Smooth muscle cell (in vitro differentiated cells): ENCODE results near the gene SSPN. TPM values are rescaled to one million over a fixed set of nuclear protein-coding genes. Genes with fewer than 3 reads are reported as not detected.
A peak's percentile ranks its signal among the peaks of the same experiment; 100 is the strongest.

Experiments
- DNase-seq: peaks from one replicate; lab custom pipeline; 2025; ENCODE audit not compliant: unreplicated experiment; lab: John Stamatoyannopoulos, UW
- H2AFZ ChIP-seq: fragments of 200-600 bp; sonication (generic); 2 replicates; pipeline ENCODE4 v1.6.0; 2016; ENCODE audit warnings: antibody characterized with exemption, low read depth, mild to moderate bottlenecking
- H3F3A ChIP-seq: fragments of 200-600 bp; sonication (generic); 2 replicates; pipeline ENCODE4 v1.6.0; 2017; ENCODE audit warnings: antibody characterized with exemption, low read depth
- H3K27ac ChIP-seq: fragments of 200-600 bp; sonication (generic); 2 replicates; pipeline ENCODE4 v1.5.1; 2016; ENCODE audit warnings: low read depth, mild to moderate bottlenecking
- H3K27me3 ChIP-seq: fragments of 200-600 bp; sonication (generic); 2 replicates; pipeline ENCODE4 v1.6.1; 2016; ENCODE audit warnings: low read depth, mild to moderate bottlenecking
- H3K36me3 ChIP-seq: fragments of 200-600 bp; sonication (generic); 2 replicates; pipeline ENCODE4 v1.5.1; 2016; ENCODE audit warnings: low read depth
- H3K4me1 ChIP-seq: fragments of 200-600 bp; sonication (generic); 2 replicates; pipeline ENCODE4 v1.5.1; 2016; ENCODE audit warnings: low read depth
- H3K4me2 ChIP-seq: fragments of 200-600 bp; sonication (generic); 2 replicates; pipeline ENCODE4 v1.6.0; 2016; ENCODE audit warnings: mild to moderate bottlenecking
- H3K4me3 ChIP-seq: fragments of 200-600 bp; sonication (generic); 2 replicates; pipeline ENCODE4 v1.5.1; 2016; ENCODE audit warnings: mild to moderate bottlenecking
- H3K79me2 ChIP-seq: fragments of 200-600 bp; sonication (generic); 2 replicates; pipeline ENCODE4 v1.6.0; 2016; ENCODE audit warnings: low read depth, mild to moderate bottlenecking
- H3K9ac ChIP-seq: fragments of 200-600 bp; sonication (generic); 2 replicates; pipeline ENCODE4 v1.6.0; 2016; ENCODE audit warnings: low read depth
- H3K9me3 ChIP-seq: fragments of 200-600 bp; sonication (generic); replicated peaks from 2 replicates; pipeline ENCODE4 v1.5.1; 2016; ENCODE audit warnings: low read depth
- H4K20me1 ChIP-seq: fragments of 200-600 bp; sonication (generic); 2 replicates; pipeline ENCODE4 v1.6.0; 2016; ENCODE audit warnings: low read depth
- WGBS: methylation state at CpG from one replicate; pipeline ENCODE4 v1.1.7; 2016; ENCODE audit warnings: low lambda C conversion rate; 5-methylcytosine and 5-hydroxymethylcytosine counted together
- polyA plus RNA-seq: library from polyadenylated mRNA; unstranded; fragments of >200 nt; fragmentation: Nextera tagmentation; extraction: Ambion mirVana; gene quantifications from 2 replicates; pipeline ENCODE4 v1.2.1, GENCODE V29; 2016
- total RNA-seq: library from RNA; depleted of rRNA; stranded (reverse); fragments of >200 nt; gene quantifications from 2 replicates; pipeline ENCODE4 v1.2.3, GENCODE V29; 2014
- TF ChIP-seq, protein P1 (sequence below): fragments of 200-600 bp; sonication (generic); IDR thresholded peaks from 2 replicates; pipeline ENCODE4 v1.5.1; 2017; ENCODE audit warnings: borderline replicate concordance, mild to moderate bottlenecking, antibody characterized with exemption; ENCODE audit not compliant: insufficient read depth, poor library complexity, severe bottlenecking

Gene SSPN
- total and polyA plus RNA-seq, 2 experiments from 2014 or later, result 22.6 to 24.4 TPM

DNA sequence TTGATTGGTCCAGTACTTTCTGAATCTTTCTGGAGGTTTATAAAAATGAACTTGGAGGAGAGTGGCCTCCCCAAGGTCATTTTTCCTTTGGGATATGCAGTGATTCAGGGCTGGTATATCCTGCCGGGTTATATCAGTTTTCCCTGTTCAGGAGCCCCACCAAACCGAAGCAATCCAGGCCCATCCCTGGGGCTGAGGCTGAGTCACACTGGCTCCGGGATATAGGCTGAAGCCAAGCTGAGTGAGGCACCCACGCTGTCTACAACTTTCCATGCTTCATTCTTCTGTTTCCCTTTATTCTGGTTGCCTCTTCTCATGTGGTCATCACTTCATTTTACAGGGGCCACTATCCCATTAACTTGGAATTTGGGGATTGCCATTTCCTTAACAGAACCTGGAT is 3.4 kb downstream of the SSPN start:
- peak; percentile 16 for DNase-seq
- H3K27ac ChIP-seq, result peak overlapping the region; percentile 87
- peak overlapping the region; percentile 92 for H3K4me2 ChIP-seq
- 0% methylated on average over 4 of the region's 4 CpGs for WGBS
- no peak overlapping the region for H3K4me3 ChIP-seq
- peaks cover 26% of the 10 kb centered on the region for H3F3A ChIP-seq
- peak overlapping the region; percentile 59 for H3K9ac ChIP-seq
- H3K4me1 ChIP-seq, result peaks cover 9% of the 10 kb centered on the region
- H3K79me2 ChIP-seq, result no peaks in the 10 kb centered on the region
- H3K36me3 ChIP-seq, result no peaks in the 10 kb centered on the region
- H4K20me1 ChIP-seq, result no peaks in the 10 kb centered on the region
- H3K9me3 ChIP-seq, result no peaks in the 10 kb centered on the region
- no peaks in the 10 kb centered on the region for H3K27me3 ChIP-seq
- TF ChIP-seq, protein P1, sequence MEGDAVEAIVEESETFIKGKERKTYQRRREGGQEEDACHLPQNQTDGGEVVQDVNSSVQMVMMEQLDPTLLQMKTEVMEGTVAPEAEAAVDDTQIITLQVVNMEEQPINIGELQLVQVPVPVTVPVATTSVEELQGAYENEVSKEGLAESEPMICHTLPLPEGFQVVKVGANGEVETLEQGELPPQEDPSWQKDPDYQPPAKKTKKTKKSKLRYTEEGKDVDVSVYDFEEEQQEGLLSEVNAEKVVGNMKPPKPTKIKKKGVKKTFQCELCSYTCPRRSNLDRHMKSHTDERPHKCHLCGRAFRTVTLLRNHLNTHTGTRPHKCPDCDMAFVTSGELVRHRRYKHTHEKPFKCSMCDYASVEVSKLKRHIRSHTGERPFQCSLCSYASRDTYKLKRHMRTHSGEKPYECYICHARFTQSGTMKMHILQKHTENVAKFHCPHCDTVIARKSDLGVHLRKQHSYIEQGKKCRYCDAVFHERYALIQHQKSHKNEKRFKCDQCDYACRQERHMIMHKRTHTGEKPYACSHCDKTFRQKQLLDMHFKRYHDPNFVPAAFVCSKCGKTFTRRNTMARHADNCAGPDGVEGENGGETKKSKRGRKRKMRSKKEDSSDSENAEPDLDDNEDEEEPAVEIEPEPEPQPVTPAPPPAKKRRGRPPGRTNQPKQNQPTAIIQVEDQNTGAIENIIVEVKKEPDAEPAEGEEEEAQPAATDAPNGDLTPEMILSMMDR, result no peak
- no peak overlapping the region for H2AFZ ChIP-seq

DNA sequence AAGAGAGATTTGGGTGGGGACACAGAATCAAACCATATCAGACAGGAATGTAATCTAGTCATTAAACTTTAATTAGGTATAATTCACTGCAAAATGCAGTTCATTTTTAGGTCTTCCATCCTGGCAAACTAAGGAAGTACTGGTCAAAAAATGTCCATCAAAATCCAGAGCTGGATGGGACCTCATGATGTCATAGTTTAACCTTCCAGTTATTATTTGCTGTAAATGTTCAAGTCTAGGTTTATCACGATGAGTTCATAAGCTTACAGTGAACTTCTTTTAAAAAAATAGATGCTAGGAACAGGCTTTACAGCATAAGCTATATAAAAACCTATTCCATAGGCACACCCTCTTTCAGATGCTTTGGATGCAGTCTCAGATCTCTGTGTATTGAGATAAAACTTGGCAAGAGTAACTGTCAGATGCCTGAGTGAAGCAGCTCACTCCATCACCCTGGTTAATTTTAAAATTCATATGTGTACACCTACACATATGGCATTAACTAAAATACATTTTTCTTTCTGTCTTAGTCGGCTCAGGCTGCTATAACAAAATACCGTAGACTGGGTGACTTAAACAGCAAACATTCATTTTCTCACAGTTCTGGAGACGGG is 7.9 kb downstream of the SSPN start:
- Histone ChIP-seq H3K4me1 (no peaks in the 10 kb centered on the region), H3K4me3 (no peak overlapping the region), H3F3A (peaks cover 7% of the 10 kb centered on the region), H3K36me3 (no peaks in the 10 kb centered on the region), H3K4me2 (no peak overlapping the region), H3K27ac (no peak overlapping the region), H3K9me3 (no peaks in the 10 kb centered on the region), H3K27me3 (no peaks in the 10 kb centered on the region), H3K9ac (no peak overlapping the region), H2AFZ (no peak overlapping the region), H4K20me1 (no peaks in the 10 kb centered on the region), H3K79me2 (no peaks in the 10 kb centered on the region)
- TF ChIP-seq, protein P1, result no peak
- WGBS, result 91% methylated on average over 4 of the region's 4 CpGs
- no peak for DNase-seq

DNA sequence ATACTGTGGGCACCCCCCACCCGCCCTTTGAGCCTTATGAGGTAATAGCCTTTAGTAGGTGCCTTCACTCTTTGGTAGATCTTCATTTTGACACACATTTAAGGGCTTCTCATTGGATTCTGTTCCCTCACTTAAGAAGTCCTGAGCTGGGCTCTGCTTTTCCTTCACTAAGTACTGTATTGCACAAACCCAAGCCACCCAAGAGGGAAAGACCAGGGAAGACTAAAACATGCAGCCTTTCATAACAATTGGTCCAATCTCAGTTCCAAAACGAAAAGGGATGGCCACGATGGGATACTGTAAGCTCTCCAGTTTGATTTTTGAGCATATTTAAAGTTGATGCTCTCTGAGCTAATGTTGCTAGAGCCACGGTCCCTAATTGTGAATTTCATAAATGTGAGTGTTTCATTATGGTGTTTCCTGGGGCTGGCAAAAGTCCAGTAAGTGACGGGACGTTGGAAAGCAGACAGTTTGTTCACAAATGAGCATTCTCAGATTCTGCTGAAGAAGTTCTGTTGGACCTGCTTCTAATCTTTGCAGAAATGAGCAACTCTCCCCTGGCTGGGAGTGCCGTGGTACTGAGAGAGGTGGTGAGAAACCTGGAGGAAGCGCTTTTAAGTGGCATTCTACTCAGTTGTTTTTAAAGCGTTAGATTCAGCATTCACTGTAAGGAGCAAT is 9.4 kb downstream of the SSPN start:
- TF ChIP-seq, protein P1, result no peak
- no peaks in the 10 kb centered on the region for H3F3A ChIP-seq
- H3K4me1 ChIP-seq, result no peaks in the 10 kb centered on the region
- DNase-seq, result no peak
- no peak overlapping the region for H3K27ac ChIP-seq
- H3K9ac ChIP-seq, result no peak overlapping the region
- H4K20me1 ChIP-seq, result no peaks in the 10 kb centered on the region
- 80% methylated on average over 9 of the region's 9 CpGs for WGBS
- H3K79me2 ChIP-seq, result no peaks in the 10 kb centered on the region
- H3K36me3 ChIP-seq, result no peaks in the 10 kb centered on the region
- H3K9me3 ChIP-seq, result no peaks in the 10 kb centered on the region
- H3K4me3 ChIP-seq, result no peak overlapping the region
- no peaks in the 10 kb centered on the region for H3K27me3 ChIP-seq
- no peak overlapping the region for H3K4me2 ChIP-seq
- H2AFZ ChIP-seq, result no peak overlapping the region
